NCI-H526 (cell line): ENCODE data around the gene FOXP4.
A peak's percentile ranks its signal among the peaks of the same experiment; 100 is the strongest.

Source experiments
- DNase-seq, 2 experiments: peaks; one replicate each; lab custom pipeline; 2025; lab: John Stamatoyannopoulos, UW

The FOXP4 gene

GRCh38 chr6:41547799-41548097 lies 1.6 kb downstream of the FOXP4 start:
- DNase-seq: peak in 1 of 2 experiments; percentile 51

GRCh38 chr6:41548098-41548840 lies 2.1 kb downstream of the FOXP4 start:
- peak in 1 of 2 experiments; percentile 42 for DNase-seq

GRCh38 chr6:41548841-41549642 lies 2.9 kb downstream of the FOXP4 start:
- no peak for DNase-seq

GRCh38 chr6:41549673-41550072 lies 3.5 kb downstream of the FOXP4 start:
- DNase-seq: no peak

GRCh38 chr6:41551086-41551700 lies 5.0 kb downstream of the FOXP4 start:
- DNase-seq: peak in 1 of 2 experiments; percentile 15

- no peak for DNase-seq
These were observed 5.7 kb downstream of the FOXP4 start for GRCh38 chr6:41551857-41552256.

GRCh38 chr6:41552723-41553122 lies 6.5 kb downstream of the FOXP4 start:
- no peak for DNase-seq

DNA sequence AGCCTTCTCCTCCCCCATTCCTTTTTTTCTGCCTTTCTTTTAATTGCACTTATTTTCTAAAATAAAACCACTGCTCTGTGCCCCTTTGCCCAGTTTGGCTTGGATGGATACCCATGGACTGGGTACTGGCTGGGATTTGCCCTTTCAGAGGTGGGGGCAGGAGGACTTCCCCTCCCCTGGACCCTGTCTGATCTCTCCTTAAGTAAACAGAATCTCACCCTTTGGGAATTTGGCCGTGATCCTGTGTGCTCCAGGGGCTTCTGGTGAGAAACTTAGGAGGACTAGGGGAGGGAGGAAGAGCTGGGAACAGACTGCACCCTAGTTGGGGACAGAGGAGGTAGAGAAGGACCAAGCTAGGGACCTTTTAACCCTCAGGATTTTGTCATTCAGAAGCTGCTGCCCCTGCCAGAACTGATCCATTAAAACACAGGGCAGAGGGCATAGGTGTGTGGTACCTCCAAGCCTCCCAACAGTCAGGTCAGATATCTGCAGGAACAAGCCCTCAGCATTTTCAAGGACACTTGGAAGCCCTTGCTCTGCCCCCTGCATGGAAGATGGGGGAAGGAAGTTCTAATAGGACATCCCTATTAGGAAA lies 7.3 kb downstream of the FOXP4 start:
- DNase-seq: no peak

- DNase-seq: no peak
These were observed 9.4 kb downstream of the FOXP4 start for GRCh38 chr6:41555326-41556300.

DNA sequence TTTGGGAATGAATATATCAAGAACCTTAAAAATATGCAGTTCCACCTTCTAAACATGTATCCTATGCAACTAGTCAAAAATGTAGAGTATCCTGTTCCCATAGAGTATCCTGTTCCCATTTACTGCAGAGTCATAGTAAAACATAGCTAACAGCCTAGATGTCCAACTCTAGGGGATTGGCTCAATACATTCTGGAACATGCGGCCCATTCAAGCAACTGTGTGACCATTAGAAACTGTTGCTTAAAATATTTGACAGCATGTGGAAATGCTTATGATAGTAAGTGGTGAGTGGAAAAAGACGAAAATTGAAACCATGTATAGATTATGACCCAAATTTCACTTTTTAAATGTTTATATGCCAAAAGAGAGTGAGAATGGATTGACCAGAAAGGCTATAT lies 11.2 kb downstream of the FOXP4 start:
- no peak for DNase-seq

DNA sequence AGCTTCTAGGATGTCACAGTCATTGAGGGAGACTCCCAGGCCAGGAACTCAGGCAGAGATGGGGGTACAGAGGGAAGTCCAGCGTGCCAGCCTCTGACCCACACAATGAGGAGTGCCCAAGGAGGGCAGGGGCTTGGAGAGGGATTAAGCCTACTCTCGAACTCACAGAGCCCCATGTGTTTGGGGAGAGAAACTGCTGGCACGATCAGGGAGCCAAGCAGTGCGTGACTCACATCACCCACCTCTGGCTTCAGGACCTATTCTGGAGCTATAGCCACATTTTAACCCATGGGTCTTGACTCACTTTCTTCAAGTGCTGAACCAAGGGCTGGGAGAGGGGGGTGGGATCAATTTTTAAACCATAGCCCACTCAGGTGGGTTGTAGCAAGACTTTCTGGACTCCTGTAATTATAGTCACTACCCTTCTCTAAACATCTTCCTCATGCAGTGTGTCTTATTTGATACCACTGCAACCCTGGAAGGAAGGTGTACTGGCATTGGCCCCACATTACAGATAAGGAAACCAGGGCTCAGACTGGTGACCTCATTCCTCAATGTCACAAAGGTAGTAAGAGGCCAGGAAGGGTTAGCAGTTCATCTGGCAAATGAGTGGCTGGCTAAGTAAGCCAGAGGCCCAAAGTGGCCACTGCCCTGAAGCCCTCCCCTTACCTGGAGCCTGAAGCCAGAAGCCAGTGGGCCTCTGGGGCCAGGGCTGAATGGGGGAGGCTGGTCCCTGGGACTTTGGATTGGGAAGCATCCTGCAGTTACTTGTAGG lies 12.0 kb downstream of the FOXP4 start:
- DNase-seq: no peak

DNA sequence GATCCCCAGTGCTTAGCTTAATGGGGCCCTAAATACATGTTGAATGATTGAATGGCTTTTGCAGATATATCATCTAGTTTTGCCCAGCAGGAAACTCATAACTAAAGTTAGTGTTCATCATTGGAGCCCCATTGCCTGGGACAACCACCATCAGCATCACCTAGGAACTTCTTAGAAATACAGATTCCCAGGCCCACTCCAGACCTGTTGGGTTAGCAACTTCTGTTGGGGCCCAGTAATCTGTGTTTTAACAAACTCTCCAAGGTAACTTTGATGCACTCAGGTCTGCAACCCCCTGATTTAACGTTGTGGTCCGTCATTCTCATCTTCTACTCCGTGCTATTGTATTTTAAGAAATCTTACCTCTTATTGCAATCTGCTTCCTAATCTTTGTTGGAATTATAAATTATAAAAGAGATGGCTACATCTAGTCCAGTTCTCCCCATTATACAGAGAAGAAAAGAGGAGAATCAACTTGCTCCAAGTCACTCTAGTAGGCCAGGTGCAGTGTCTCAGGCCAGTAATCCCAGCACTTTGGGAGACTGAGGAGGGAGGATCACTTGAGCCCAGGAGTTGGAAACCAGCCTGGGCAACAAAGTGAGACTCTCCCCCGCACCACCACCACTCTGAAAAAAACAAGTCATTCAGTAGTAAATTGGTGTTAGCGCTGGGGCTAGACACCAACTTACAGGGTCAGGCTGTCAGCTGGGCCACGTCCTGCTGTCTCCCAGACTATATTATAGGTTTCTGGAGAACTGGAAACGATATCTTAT lies 13.7 kb downstream of the FOXP4 start:
- no peak for DNase-seq

DNA sequence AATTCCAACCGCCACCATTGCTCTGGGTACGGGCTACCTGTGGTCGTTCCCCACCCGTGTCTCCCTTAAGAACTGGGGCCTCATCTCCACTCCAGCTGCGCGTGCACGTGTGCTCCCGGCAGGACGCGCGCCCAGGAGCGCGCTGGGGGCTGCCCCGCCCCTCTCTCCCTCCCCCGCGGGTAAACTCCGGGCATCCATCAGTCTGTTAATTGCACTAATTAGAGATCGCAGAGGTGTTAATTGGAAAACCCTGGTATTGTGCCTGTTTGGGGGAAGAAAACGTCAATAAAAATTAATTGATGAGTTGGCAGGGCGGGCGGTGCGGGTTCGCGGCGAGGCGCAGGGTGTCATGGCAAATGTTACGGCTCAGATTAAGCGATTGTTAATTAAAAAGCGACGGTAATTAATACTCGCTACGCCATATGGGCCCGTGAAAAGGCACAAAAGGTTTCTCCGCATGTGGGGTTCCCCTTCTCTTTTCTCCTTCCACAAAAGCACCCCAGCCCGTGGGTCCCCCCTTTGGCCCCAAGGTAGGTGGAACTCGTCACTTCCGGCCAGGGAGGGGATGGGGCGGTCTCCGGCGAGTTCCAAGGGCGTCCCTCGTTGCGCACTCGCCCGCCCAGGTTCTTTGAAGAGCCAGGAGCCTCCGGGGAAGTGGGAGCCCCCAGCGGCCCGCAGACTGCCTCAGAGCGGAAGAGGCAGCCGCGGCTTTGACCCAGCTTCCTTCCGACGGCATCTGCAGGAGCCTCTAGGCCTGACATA lies 14.4 kb downstream of the FOXP4 start:
- peak; percentile 10 to 68 for DNase-seq

DNA sequence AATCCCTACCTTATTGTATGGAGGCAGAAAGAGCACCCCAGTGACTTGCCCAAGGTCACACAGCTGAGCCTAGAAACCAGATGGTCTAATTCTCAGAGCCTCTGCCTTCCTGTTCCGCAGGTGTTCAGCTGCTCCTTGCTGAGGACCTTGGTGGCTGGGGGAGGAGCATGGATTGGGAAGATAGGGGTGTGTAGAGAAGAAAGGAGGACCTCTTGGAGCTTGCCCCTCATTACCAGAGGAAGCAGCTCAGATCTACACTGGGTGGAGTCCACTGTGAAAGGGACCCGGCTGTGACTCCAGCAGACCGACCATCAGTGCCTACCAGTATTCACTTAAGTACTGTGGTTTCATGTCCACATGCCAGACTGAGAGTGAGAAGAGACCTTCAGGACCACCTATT lies 15.2 kb downstream of the FOXP4 start:
- DNase-seq: peak in 1 of 2 experiments; percentile 55

DNA sequence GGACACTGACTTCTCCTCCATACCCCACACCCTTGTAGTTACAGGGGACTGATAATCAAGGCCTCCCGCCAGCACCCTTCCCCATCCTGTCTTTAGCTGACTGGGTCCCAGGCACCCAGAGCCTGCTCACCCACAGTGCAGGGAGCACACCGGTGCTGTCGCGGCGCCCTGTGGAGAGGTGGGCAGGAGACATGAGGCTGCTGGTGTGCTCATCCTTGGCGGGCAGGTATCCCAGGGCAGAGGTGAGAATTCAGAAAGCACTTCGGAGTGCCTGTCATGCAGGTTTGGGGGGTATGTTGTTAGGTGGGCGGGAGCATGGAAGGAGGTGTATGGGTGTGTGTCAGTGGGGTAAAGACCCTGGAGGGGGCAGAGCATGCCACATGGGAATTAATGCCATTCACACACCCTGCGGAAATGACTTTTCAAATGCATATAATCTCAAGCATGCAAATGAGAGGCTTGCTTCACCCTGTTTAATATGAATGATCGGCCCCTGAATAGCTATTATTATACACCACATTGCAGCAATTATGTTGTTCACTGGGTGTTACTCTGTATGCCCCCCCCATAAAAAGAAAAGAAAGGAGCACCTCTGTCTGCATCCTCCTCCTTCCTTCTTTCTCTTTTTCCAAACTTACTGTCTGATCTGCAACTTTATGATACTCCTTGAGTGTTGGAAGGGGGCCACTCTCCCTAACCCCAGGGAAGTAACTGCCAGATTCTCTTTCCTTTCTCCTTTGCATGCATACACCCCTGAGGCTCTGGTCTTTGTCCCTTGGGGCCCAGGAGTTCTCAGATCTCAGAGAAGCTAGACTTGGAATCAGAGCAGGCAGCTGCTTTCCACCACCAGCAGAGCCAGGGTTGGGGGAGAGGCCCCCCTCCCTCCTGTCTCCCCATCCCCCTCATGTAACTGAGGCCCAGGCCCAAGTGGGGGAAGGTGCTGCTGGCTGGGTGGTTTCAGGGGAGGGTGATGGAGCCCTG lies 16.0 kb downstream of the FOXP4 start:
- DNase-seq: peak; percentile 94 to 95

DNA sequence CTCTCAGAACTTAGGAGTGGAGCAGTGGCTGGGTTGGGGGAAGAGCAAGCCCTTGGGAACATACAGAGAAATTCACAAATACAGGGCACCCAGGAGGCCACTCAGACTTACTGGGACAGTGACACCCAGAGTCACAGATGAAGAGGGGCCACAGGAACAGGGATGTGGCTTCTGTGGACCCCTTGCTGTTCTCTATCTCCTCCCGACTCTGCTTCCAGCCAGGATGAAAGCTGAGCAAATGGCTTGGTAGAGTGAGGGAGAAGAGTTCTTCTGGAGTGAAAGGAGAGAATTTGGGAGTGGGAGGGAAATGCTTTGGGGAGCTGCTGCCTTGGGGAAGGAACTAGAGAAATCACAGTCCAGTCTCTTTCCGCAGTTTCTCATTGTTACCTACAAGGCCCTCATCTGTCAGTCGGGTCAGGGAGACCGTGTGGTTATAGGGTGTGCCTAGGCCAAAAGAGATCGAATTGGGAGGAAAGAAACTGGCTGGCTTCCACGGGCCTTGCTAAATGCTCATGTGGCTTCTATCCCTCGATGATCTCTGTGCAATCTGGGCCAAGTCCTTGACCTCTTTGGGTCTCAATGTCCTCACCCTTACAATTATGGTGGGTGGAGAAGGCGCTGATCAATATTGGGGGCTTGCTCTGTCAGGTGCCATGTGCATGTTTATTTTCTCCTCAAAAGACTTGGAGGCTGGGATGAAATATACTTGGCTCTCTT lies 17.0 kb downstream of the FOXP4 start:
- no peak for DNase-seq

- DNase-seq: no peak
These were observed 18.4 kb downstream of the FOXP4 start for GRCh38 chr6:41564448-41565142.
